Ishikawa (cell line): ENCODE measurements around the gene PLPP2.

Experiments used
- CEBPB ChIP-seq: IDR thresholded peaks from 2 replicates; pipeline ENCODE4 v1.6.1; 2012
- CREB1 ChIP-seq: IDR thresholded peaks from 2 replicates; pipeline ENCODE4 v1.6.1; 2012; ENCODE audit warnings: low read depth
- EGR1 ChIP-seq: IDR thresholded peaks from 2 replicates; pipeline ENCODE4 v1.6.1; 2012
- EP300 ChIP-seq: IDR thresholded peaks from 2 replicates; pipeline ENCODE4 v1.6.1; 2012; ENCODE audit warnings: borderline replicate concordance
- FOXM1 ChIP-seq: IDR thresholded peaks from 2 replicates; pipeline ENCODE4 v1.6.1; 2012; ENCODE audit warnings: low read depth, borderline replicate concordance
- MAX ChIP-seq: IDR thresholded peaks from 2 replicates; pipeline ENCODE4 v1.6.1; 2012
- NFIC ChIP-seq: IDR thresholded peaks from 2 replicates; pipeline ENCODE4 v1.6.1; 2012
- RAD21 ChIP-seq: IDR thresholded peaks from 2 replicates; pipeline ENCODE4 v1.6.1; 2012; ENCODE audit warnings: low read depth
- REST ChIP-seq: IDR thresholded peaks from 2 replicates; pipeline ENCODE4 v1.6.1; 2012; ENCODE audit warnings: low read depth, mild to moderate bottlenecking
- TAF1 ChIP-seq: IDR thresholded peaks from 2 replicates; pipeline ENCODE4 v1.6.1; 2012; ENCODE audit warnings: low read depth, mild to moderate bottlenecking
- TCF12 ChIP-seq: IDR thresholded peaks from 2 replicates; pipeline ENCODE4 v1.6.1; 2012; ENCODE audit warnings: low read depth
- TEAD4 ChIP-seq: IDR thresholded peaks from 2 replicates; pipeline ENCODE4 v1.6.1; 2012
- USF1 ChIP-seq: IDR thresholded peaks from 2 replicates; pipeline ENCODE4 v1.6.1; 2012
- YY1 ChIP-seq: IDR thresholded peaks from 2 replicates; pipeline ENCODE4 v1.6.1; 2012; ENCODE audit warnings: low read depth
- ZBTB7A ChIP-seq: IDR thresholded peaks from 2 replicates; pipeline ENCODE4 v1.6.1; 2012; ENCODE audit warnings: low read depth

Gene PLPP2

GRCh38 chr19:288911-289310 lies 2.3 kb downstream of the PLPP2 start:
- TF ChIP-seq EP300 (no peak), ZBTB7A (no peak)

- TF ChIP-seq CREB1 (no peak), YY1 (no peak), ZBTB7A (no peak)
Observed at GRCh38 chr19:287381-287871, 3.8 kb downstream of the PLPP2 start.

GRCh38 chr19:283395-283794 lies 7.8 kb downstream of the PLPP2 start:
- no peak for TF ChIP-seq TCF12
- no peak for TF ChIP-seq REST
- TF ChIP-seq RAD21, result no peak
- TF ChIP-seq TEAD4, result no peak
- TF ChIP-seq YY1, result no peak

GRCh38 chr19:282501-282900 lies 8.7 kb downstream of the PLPP2 start:
- TF ChIP-seq TCF12, result no peak
- TF ChIP-seq YY1, result no peak
- TF ChIP-seq ZBTB7A, result no peak
- no peak for TF ChIP-seq FOXM1
- TF ChIP-seq EGR1, result no peak
- TF ChIP-seq RAD21, result no peak
- no peak for TF ChIP-seq CEBPB
- no peak for TF ChIP-seq TEAD4
- no peak for TF ChIP-seq NFIC
- TF ChIP-seq EP300, result no peak
- TF ChIP-seq REST, result no peak
- TF ChIP-seq MAX, result no peak
- TF ChIP-seq USF1, result no peak
- TF ChIP-seq TAF1, result no peak
- TF ChIP-seq CREB1, result no peak

GRCh38 chr19:281992-282391 lies 9.2 kb downstream of the PLPP2 start:
- no peak for TF ChIP-seq USF1
- no peak for TF ChIP-seq EGR1
- no peak for TF ChIP-seq TEAD4
- TF ChIP-seq MAX, result no peak
- TF ChIP-seq TAF1, result no peak
- no peak for TF ChIP-seq CREB1
- no peak for TF ChIP-seq FOXM1

- TF ChIP-seq ZBTB7A (no peak), EP300 (no peak), MAX (no peak), CREB1 (no peak), FOXM1 (no peak), RAD21 (no peak), YY1 (no peak), TCF12 (no peak), TAF1 (no peak), NFIC (no peak), USF1 (no peak), REST (no peak), EGR1 (no peak), TEAD4 (no peak), CEBPB (no peak)
Observed at GRCh38 chr19:281156-281853, 9.9 kb downstream of the PLPP2 start.
